Inflammatory macrophage treated with lipopolysaccharide for 1 hour (primary cell): Measurements from ENCODE around the gene ZNF860.
"Not testable (repeated sequence)": the region's sequence is repeated elsewhere in the genome, so short reads cannot be mapped to it uniquely, and the experiment has no call there.

Source experiments
- DNase-seq, 2 donors: peaks; one replicate each; pipeline ENCODE4 v3.0.0-alpha.2; 2020 to 2022

ZNF860 gene

DNA sequence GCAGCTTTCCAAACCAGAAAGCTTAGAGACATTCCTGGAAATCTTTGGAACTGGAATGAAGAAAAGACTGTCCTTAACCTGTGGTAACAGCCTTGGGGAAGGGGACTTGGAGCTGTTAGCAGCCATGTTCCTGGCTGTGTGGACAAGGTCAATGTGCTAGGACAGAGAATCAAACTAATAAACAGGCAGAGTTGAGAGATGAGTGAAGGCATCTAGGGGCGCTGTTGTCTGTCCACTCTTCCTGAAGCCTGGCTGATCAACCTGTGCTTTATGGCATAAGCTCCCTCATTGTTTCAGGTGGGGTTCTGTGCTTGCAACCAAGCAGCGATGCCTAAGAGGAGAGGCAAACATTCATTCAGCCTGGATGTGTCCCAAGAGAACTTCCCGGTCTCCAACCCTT, 19.3 kb downstream of the ZNF860 start:
- no peak for DNase-seq

DNA sequence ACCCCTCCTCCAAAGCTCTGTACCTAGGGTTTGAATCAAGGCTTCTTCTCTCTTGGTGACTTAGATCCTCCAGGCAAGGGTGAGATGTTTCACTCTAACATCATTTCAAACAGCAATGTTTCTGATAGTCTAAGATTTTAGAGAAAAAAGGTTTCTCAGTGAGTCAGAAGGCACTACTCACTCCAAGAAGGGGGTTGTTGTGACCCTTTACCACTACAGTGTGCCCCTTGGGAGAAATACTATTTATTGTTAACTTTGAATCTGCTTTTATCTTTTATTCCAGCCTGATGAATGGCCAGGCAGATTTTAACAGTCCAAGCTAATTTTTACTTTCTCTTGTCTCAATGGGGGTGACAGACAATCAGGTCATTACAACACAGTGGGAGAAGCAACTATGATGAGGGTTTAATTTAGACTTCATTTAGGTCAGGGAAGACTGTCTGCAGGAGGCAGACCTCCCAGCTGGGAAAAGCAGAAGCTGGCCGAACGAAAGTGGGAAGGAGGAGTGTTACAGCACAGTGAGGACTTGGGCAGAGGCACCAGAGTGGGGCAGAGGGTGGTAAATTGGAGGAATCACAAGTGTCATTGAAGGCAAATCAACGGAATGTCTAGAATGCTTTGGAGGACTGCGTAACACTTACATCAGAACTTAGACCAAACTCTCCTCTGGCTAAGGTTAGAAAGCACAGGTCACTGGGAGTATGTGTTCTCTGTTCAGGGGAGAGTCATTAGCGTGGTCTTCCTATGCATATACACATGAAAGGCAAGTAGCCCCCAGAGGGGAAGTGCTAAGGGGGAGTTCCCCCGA, 21.2 kb downstream of the ZNF860 start:
- peak in 1 of 2 donors; percentile 2 for DNase-seq

DNA sequence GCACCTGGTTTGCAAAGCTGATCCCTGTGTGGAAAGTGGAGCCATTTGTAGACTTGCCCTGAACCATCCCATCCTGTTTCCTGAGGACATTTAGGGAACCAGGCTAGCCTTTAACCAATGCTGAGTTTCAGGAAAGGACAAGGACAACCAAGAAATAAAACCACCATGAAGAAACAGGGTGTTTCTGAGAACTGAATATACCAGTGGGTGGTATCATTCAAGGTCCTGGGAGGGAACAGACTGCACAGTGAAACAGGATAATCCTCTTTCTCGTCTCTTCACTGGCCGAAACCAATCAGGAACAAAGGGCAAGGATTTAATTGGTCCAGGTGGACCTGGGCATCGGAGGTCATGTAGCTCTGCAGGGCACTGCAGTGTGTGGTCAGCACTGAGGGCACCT, 21.8 kb downstream of the ZNF860 start:
- no peak for DNase-seq

DNA sequence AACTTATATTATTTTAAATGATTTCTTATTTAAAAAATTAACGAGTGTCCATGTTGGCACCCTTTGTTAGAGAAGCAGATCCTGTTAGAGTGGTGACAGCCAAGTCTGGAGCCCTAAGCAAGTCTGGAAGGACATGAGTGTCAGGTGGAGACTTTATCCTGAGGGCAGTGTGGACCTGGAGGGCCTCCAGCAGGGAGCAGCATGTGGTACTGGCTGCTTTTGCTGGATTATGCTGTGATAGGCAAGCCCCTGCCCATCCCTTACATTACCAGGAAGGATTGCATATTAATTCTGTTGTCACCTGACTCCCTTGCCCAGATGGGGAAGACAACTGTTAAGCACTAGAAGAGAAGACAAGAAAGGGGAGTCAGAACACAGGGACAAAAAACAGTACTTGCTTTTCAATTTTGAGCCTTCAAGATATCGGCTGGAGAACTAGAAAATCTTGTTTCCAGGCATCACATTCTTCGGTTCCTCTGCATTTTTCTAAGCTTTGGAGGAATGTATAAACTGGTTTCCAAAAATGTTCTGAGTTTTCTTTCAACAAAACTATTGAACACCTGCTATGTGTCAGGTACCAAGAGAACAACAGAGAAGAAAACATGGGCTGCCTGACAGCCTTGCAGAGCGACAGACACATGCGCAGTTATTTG, 22.7 kb downstream of the ZNF860 start:
- no peak for DNase-seq

DNA sequence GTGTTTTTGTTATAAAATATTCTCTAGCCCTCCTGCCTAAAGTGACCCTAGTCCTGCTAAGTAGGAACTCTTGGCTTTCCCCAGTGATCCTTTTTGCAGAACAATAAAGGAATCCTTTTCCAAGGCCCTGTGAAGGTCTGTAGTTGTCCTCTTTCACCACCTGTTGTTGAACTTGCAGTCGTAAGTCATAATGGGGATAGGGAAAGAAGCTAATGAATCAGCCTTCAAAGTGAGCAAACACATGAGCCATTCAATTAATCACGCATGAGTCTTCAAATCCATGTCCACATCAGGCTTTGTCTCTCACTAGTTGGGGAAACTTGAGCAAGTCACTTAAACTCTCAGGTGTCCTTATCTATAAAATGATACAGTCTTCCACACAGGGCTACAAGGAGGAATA, 27.6 kb downstream of the ZNF860 start:
- no peak for DNase-seq

DNA sequence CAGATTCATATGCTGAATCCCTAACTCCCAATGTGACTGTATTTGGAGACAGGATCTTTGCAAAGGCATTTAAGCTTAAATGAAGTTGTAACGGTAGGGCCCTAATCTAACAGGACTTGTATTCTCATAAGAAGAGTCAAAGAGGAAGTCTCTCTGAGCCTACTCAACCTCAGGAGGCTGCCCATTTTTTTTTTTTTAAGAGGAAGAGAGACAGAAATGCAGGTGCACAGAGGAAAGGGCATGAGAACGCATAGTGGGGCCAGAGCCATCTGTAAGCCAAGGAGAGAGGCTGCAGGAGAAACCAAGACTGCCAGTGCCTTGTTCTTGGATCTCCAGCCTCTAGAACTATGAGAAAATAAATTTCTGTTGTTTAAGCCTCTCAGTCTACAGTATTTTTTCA, 28.4 kb downstream of the ZNF860 start:
- DNase-seq: no peak

DNA sequence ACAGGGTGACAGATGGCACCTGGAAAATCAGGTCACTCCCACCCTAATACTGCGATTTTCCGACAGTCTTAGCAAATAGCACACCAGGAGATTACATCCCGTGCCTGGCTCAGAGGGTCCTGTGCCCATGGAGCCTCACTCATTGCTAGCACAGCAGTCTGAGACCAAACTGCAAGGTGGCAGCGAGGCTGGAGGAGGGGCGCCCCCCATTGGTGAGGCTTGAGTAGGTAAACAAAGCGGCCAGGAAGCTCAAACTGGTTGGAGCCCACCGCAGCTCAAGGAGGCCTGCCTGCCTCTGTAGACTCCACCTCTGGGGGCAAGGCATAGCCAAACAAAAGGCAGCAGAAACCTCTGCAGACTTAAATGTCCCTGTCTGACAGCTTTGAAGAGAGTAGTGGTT, 29.1 kb downstream of the ZNF860 start:
- not testable (repeated sequence) for DNase-seq

DNA sequence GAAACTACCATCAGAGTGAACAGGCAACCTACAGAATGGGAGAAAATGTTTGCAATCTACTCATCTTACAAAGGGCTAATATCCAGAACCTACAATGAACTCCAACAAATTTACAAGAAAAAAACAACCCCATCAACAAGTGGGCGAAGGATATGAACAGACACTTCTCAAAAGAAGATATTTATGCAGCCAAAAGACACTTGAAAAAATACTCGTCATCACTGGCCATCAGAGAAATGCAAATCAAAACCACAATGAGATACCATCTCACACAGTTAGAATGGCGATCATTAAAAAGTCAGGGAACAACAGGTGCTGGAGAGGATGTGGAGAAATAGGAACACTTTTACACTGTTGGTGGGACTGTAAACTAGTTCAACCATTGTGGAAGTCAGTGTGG, 34.1 kb downstream of the ZNF860 start:
- not testable (repeated sequence) for DNase-seq

DNA sequence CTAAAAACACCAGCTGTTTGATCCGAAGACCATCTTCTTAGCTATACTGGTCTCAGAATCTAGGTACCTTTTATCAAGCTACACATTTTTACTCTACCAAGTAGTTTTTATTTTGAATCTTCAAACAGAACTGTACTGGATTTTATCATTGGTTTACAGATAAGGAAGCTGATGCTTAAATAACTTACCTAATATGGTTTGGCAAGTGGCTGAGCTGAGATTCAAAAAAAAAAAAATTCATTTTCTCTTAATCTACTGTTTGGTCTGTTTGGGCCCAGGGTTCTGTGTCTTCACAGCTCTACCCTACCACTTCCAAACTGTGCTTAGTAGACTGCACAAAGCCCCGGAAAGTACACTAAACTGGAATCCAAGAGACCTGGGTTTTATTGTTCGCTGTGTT, 35.7 kb downstream of the ZNF860 start:
- no peak for DNase-seq

DNA sequence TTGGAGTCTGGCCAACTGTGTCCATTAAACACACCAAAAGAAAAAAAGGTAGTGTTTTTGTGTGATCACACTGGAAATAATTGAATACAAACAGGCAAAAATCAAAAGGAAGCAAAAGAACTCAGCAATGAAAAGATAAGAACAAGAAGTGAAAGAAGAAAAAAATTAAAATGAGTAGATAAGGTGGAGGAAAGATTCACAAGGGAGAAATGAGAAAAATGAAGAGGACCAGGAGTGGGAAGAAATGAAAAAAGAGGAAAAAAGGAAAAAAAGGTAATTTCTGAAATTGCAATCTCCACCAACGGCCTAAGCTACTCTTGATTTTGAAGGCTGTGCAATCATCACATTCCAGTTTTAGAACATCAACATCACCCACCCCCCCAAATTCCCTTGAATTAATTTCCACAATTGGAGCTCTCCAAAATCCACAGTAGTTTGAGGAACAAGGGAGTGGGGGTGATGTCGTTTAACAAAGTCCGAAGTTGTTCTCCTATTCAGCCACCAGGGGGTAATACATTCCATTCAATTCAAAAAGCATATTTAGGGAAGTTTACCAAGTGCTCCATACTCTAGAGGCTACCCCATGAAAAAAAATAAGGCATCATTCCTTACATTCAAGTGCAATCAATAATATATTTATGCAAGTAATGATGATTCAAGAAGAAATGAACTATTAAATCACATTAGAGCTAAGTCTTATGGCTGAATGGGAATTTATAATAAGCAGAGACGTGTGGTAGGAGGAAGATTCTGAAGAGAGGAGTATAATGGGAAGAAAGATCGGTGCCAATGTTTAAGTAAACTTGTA, 37.4 kb downstream of the ZNF860 start:
- DNase-seq: peak; percentile 50 to 79

DNA sequence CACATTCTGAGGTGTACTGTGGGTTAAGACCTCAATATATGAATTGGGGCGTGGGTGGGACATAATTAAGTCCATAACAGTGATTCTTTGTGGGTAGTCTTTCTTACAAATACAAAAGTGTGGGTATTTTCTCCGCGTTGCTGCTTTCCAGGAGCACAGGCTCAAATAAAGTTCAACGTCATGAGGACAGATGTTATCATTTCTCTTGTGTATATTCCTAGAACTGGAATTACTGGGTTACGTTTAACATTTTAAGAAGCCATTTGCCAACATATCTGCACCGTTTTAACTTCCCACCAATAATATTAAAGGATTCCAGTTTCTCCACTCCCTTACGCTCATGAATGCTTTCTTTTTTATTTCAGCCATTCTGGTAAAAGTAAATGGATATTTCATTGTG, 39.6 kb downstream of the ZNF860 start:
- DNase-seq: no peak

DNA sequence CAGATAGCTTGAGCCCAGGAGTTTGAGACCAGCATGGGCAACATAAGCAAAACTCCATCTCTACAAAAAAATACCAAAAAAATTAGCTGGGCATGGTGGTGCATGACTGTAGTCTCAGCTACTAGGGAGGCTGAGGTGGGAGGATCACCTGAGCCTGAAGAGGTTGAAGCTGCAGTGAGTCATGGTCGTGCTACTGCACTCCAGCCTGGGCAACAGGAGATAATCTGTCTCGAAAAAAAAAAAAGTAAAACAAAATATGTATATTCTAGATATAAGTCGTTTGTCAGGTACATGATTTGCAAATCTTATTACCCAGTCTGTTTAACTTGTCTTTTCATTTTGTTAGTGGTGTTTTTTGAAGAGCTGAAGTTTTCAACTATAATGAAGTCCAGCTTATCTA, 40.2 kb downstream of the ZNF860 start:
- no peak for DNase-seq

DNA sequence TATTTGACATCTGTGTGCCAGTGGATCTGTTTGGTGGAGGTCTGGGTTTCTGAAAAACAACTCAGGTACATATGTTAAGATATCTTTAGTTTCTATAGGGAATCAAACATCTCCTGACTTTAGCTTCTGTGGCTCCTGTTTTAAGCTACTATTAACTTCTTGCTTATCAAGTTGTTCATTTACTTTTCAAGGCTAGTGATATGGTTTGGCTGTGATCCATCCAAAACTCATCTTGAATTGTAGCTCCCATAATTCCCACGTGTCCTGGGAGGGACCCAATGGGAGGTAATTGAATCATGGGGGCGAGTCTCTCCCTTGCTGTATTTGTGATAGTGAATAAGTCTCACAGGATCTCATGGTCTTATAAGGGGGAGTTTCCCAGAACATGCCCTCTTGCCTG, 41.4 kb downstream of the ZNF860 start:
- DNase-seq: no peak

DNA sequence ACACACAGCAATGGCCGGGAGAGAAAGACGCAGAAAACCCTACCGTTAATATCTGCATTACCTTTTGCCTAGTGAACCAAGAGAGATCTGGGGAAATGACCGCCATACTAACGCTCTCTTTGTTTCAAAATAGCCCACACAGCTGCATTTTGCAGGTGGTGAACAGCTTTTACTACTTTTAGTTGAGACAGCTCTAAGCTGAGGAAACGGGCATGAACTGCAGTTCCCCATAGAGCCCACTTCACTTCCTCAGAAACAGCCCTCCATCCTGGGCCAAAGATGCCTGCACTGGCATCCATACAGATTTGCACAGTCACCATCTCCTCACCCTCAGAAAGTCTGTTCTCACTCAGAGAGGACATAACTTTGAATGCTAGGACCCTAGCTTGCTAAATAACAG, 45.0 kb downstream of the ZNF860 start:
- DNase-seq: peak in 1 of 2 donors; percentile 5

DNA sequence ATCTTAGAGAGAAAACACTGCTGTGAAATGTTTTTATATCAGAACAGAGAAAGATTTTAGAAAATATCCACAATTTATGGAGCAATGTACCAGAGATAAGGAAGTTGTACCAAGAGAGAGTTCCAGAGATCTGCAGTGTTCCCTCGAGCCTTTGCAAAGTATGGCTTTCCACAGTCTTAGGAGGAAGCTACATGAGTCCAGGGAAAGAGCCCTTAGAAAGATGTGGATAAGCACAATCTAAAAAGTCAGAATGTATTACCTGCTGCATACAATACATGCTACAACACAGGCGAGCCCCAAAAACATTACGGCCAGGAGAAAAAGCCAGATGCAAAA, 56.4 kb downstream of the ZNF860 start:
- no peak for DNase-seq

DNA sequence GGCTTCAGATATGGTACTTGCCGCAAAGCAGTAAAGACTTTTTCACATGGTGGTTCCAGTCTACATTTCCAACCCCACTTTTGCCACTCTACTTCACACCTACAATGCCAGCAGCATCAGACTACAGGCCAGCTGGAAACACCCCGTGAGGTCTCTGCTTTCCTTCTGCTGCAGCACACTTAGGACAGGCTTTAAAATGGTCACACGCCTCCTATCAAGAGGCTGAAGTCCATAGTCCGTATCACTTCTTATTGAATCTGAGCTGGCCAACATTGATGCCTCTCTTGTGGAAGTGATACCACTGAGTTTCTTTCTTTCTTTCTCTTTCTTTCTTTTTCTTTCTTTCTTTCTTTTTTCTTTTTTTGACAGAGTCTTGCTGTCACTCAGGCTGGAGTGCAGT, 59.8 kb downstream of the ZNF860 start:
- DNase-seq: no peak
